ENCODE data around the gene SEMA4C.
A peak's percentile ranks its signal among the peaks of the same experiment; 100 is the strongest.

The SEMA4C gene

DNA sequence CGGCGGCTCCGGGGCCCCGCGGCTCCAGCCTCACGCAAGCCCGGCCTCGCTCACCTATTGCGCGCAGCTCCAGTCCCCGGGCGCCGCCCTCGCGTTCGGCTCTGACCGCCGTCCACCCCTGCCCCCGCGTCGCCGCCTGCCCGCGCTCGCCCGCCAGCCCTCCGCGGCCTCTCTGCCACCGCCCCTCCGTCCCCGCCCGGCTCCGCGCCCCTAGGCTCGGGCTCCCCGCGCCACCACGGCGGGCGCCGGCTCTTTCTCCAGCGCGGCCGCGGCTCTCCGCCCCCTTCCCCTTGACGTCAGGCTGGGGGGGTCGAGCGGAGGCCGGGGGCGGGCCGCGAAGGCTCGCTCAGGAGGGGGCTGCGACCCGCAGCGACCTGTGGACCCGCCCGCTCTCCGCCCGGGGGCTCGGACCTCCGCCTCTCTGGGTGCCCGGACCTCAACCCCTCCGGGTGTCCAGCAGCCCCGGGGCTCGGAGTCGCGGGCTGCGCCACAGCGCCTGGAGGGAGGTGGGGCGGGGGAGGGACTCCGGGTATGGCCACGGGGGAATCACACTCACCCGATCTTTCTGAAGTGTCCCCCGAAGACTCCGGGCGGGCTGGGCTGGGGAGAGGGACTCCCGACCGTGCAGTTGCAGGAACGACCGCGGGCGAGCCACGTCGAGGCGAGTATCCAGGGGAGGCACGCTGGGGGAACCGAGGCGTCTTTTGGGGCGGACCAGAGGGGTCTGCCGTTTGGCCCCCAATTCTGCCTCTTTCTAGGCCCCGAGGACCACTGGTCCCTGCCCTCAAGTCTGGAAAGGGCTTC is at the start of gene SEMA4C:
SEMA4C (minus strand) TSS at position 259 of the 804 bp plus-strand sequence. CDS start 2,194 bp downstream, outside the sequence.
- DNase-seq (ENCODE audit: low spot score) = peak; percentile 46

DNA sequence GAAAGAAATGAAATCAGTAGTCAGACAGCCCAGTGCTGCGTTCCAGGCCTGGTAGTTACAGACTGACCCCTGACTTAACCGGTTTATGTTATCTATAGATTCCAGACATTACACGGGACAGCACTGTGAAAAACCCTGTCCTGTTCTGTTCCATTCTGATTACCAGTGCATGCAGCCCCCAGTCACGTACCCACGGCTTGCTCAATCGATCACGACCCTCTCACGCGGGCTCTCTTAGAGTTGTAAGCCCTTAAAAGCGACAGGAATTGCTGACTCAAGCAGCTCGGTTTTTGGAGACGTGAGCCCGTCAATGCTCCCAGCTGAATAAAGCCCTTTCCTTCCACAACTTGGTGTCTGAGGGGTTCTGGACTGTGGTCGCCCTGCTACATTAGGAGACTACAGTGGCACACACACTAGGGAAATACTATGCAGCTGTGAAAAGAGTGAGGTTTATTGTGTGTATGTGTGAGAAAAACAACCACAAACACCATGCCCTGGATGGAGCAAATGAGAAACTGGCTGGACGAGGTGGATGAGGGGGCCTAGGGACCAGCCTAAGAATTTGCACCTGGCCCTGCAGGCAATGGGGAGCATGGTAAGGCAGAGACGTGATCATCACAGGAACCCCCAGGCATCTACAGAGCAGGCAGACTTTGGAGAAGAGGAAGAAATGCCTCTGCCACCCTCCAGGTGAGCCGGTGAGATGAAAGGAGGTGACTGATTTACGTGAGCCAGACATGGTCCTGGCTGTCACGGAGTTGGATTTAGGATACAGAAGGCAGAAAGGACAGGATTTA is 49.1 kb upstream of the SEMA4C start:
- DNase-seq (ENCODE audit: low spot score) = no peak

- DNase-seq (ENCODE audit: low spot score) = no peak
Measured at GRCh38 chr2:96918092-96918753, 48.3 kb upstream of the SEMA4C start.

- DNase-seq (ENCODE audit: low spot score) = no peak
Measured at GRCh38 chr2:96916646-96917543, 47.0 kb upstream of the SEMA4C start.

- DNase-seq (ENCODE audit: low spot score) = no peak
Measured at GRCh38 chr2:96916156-96916630, 46.3 kb upstream of the SEMA4C start.

DNA sequence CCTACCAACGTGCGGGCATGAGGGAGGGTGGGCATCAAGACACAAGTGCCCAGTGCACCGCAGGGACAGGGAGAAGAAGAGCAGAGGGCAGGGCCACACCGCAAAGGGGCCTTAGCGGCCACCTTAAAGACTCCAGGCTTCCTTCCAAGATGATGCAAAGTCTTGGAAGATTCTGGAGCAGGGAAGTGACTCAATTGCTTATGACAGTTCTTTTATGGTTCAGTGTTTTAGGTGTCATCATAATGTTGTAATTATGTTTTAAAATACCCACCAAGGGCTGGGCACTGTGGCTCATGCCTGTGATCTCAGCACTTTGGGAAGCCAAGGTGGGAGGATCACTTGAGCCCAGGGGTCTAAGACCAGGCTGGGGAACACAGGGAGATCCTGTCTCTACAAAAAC is 44.5 kb upstream of the SEMA4C start:
- DNase-seq (ENCODE audit: low spot score) = no peak

DNA sequence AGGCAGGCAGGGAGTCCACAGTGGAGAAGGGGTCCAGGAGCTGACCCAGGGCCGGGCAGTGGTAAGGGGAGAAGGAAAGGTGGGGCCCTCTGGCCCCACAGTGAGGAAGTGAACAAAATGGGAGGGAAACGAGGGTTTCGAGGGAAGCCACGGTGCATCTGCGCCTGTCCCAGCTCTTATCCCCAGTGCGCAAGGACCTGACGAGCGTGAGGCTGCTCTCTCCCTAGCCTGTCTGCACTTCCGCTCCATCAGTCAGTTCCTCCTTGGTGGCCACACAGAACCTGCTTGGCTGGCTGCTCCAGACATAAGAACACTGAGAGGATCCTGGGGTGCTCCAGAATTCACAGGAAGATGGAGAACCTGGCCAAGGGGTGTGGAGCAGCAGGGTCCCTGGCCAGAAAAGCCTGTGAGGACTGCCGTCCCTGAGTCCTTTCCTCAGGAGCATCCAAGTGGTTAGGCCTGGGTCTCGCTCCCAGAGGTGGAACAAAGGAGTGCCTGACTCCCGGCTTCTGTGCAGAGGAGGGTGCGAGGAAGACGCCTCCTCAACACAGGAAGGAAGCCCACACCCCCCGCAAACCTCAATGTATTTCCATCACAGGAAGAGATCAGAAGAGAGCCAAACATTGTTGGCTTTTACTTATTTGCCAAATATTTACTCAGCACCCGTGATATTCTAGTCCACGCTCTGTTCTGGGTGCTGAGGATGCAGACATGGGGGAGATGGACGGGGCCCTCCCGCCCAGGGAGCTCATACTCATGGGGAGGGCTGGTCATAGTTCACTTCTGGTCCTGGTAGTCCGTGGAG is 43.7 kb upstream of the SEMA4C start:
- peak; percentile 76 for DNase-seq (ENCODE audit: low spot score)

- no peak for DNase-seq (ENCODE audit: low spot score)
Measured at GRCh38 chr2:96913117-96913397, 43.2 kb upstream of the SEMA4C start.

DNA sequence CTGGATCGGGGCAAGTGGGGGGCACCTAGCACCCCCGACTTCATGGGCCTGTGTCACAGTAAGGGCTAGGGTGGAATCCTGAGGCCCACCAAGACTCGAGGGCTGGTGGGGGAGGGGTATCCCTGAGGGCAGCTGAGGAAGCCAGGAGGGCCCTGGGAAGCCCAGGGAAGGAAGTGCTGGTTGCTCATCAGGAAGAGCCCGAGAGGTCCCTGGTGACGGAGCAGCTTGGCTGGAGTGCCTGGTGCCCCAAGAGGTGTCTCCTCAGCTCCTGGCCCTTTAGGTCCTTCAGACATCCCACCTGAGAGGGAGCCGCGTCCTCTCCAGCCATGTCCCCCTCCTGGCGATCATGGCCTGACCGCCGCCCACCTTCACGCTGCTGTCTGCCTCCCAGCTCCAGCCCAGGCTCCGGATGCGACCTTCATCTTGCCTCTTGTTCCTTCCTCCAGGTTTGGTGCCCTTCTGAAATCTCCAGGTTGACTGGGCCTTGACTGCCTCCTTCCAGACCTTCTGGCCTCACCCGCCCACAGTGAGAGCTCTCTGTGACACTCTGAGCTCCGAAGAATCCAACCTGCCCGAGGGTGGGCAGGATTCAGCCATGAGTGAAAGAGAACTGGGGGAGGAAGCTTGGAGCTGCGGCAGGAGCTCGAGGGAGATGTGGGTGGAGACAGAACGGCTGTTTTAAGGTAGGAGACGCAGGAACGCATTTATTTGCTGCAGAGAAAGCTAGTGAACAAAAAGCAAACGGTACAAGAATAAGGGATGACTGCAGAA is 42.7 kb upstream of the SEMA4C start:
- no peak for DNase-seq (ENCODE audit: low spot score)

- no peak for DNase-seq (ENCODE audit: low spot score)
Measured at GRCh38 chr2:96909611-96910021, 39.7 kb upstream of the SEMA4C start.

GRCh38 chr2:96907115-96908041 is 37.5 kb upstream of the SEMA4C start:
- DNase-seq (ENCODE audit: low spot score) = no peak

DNA sequence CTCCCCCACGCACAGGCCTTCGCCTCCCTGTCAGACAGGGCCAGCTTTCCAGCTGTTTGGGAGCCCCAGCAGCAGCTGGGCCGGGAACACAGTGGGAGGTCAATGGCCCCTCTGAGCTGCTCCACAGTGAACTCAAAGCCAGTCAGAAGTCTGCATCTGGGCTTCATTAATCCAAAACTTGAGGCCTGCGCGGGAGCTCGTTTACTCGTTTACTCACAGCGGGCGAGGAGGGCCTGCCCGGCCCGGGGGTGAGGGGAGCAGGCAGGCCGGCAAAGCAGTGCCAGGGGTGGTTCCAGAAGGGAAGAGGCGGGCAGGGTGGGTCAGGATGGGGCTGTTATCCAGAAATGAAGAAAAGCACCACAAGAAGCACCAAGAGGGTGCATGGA is 36.8 kb upstream of the SEMA4C start:
- no peak for DNase-seq (ENCODE audit: low spot score)

- no peak for DNase-seq (ENCODE audit: low spot score)
Measured at GRCh38 chr2:96903815-96904214, 33.9 kb upstream of the SEMA4C start.

DNA sequence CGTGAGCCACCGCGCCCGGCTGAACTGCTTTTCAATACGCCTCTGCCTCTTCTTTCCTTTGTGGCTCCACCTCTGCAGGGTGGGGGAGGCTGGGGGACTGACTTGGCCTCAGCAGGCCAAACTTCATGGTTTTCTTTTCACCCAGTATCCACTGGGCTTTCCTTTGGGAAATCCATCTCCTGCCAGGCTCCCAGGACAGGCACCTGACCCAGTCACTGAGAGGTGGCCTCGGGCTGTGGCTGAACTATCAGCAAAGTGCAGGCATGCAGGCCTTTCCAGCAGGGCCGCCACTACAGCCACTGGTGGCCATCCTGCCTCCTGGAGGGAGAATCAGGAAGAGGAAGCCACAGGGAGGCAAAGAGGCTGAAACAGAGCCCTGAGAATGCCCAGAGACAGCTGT is 33.4 kb upstream of the SEMA4C start:
- DNase-seq (ENCODE audit: low spot score) = no peak

- DNase-seq (ENCODE audit: low spot score) = no peak
Measured at GRCh38 chr2:96900237-96900636, 30.4 kb upstream of the SEMA4C start.

DNA sequence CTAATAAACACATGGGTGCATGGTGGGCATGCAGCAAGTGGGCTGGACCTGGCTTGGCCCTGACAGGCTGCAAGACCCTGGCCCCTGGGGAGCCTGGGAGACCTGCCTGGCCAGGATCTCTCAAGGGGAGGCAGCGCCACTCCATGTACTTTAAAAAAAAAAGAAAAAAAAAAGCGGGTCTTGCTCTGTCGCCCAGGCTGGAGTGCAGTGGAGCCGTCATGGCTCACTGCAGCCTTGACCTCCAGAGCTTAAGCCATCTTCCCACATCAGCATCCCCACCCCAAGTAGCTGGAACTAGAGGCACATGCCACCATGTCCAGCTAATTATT is 29.5 kb upstream of the SEMA4C start:
- DNase-seq (ENCODE audit: low spot score) = no peak

DNA sequence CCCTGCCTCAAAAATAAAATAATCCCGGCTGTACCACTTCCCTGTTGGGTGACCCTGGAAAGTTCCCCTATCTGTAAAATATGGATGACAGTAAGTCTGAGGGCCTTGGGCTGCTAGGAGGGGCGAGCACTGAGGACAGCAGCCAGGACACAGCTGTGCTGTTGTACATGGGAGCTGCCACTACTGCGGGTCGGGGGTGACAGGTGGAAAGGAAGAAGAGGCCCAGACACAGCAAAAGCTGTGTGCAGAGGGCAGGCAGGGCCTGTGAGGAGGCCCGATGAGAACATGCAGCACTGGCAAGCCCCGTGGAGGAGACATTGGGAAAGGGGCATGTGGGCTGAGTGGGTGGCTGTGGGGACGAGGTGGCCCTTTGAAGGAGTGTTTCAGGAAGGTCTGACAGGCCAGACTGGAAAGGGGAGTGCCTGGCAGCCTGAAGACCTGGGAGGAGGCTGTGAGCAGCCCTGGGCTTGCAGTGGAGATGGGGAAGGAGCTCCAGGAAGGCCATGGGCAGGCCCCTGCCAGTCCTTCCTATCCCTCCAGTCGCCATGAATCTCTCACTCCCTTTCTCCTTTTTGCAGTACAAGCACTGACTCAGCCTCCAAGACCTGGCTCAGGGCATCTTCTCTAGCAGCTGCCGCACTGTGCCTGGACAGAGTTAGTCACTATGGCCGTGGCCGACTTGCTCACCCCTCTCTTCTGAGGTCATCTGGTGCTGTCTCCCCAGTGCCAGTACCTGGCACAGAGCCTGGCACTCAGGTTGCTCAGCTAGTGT is 28.9 kb upstream of the SEMA4C start:
- DNase-seq (ENCODE audit: low spot score) = no peak

GRCh38 chr2:96898135-96898505 is 28.2 kb upstream of the SEMA4C start:
- no peak for DNase-seq (ENCODE audit: low spot score)
